ENCODE measurements around the gene RUNX3.

Gene RUNX3

GRCh38 chr1:24952413-24952841 is 22.4 kb upstream of the RUNX3 start:
- TF ChIP-seq CTCF (IDR thresholded peaks at IDR 0.05; ENCODE audit: control insufficient read depth, insufficient read depth, low read depth, low read length, missing control alignments), result no peak
- no peak for DNase-seq (ENCODE audit: low read depth)

GRCh38 chr1:24951810-24952412 is 21.8 kb upstream of the RUNX3 start:
- no peak for TF ChIP-seq CTCF (IDR thresholded peaks at IDR 0.05; ENCODE audit: control insufficient read depth, insufficient read depth, low read depth, low read length, missing control alignments)
- no peak for DNase-seq (ENCODE audit: low read depth)
- no peak overlapping the region for H3K4me3 ChIP-seq (ENCODE audit: control insufficient read depth, low read depth, low read length)

More at GRCh38 chr1:24952413-24952841, 22.4 kb upstream of the RUNX3 start:
- H3K4me3 ChIP-seq (ENCODE audit: control insufficient read depth, low read depth, low read length), result no peak overlapping the region

GRCh38 chr1:24951337-24951736 is 21.3 kb upstream of the RUNX3 start:
- no peak for DNase-seq (ENCODE audit: low read depth)

GRCh38 chr1:24949331-24949881 is 19.3 kb upstream of the RUNX3 start:
- no peak overlapping the region for H3K4me3 ChIP-seq (ENCODE audit: control insufficient read depth, low read depth, low read length)
- no peak for TF ChIP-seq CTCF (IDR thresholded peaks at IDR 0.05; ENCODE audit: control insufficient read depth, insufficient read depth, low read depth, low read length, missing control alignments)
- DNase-seq (ENCODE audit: low read depth), result no peak

More at GRCh38 chr1:24951337-24951736, 21.3 kb upstream of the RUNX3 start:
- H3K4me3 ChIP-seq (ENCODE audit: control insufficient read depth, low read depth, low read length), result no peak overlapping the region
- TF ChIP-seq CTCF (IDR thresholded peaks at IDR 0.05; ENCODE audit: control insufficient read depth, insufficient read depth, low read depth, low read length, missing control alignments), result no peak

GRCh38 chr1:24948079-24948827 is 18.2 kb upstream of the RUNX3 start:
- no peak overlapping the region for H3K4me3 ChIP-seq (ENCODE audit: control insufficient read depth, low read depth, low read length)
- no peak for TF ChIP-seq CTCF (IDR thresholded peaks at IDR 0.05; ENCODE audit: control insufficient read depth, insufficient read depth, low read depth, low read length, missing control alignments)
- no peak for DNase-seq (ENCODE audit: low read depth)

- TF ChIP-seq CTCF (IDR thresholded peaks at IDR 0.05; ENCODE audit: control insufficient read depth, insufficient read depth, low read depth, low read length, missing control alignments), result no peak
- H3K4me3 ChIP-seq (ENCODE audit: control insufficient read depth, low read depth, low read length), result no peak overlapping the region
- DNase-seq (ENCODE audit: low read depth), result no peak
These were observed 17.0 kb upstream of the RUNX3 start for GRCh38 chr1:24946861-24947658.

All from AG09309 (cell line).